Measurements from ENCODE around the gene PTPN4. TPM values are rescaled to one million over a fixed set of nuclear protein-coding genes. Genes with fewer than 3 reads are reported as not detected.

Gene PTPN4
- total RNA-seq, 1 experiment from 2014 or later: 52.4 TPM

DNA sequence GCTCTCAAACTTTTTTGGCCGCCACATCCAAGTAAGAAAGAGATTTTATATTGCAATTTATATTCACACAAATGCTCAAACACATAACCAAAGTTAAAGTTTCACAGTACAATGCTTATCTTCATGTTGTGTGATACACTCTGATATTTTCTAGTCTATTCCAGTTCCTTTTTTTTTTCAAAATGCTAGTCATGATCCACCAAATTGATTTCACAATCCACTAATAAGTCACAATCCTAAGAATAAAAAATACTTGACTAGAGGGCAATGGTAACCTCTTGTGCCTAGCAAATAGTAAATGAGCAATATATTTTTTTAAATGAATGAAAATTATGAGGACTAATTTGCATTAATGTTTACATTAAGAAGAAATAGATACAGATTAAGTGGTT is 5.8 kb upstream of the PTPN4 start:
- no peak for DNase-seq
- intact Hi-C loops (cut with micrococcal nuclease; ENCODE audit: unreplicated experiment): loop anchor here (1.0 to 10.0 kb wide), 3 partner anchors 69 to 421 kb away; partner anchors contain the start of gene EPB41L5
- Mint-ChIP-seq H3K4me3 (ENCODE audit: low read depth, unreplicated experiment) (no peak overlapping the region), H3K27me3 (ENCODE audit: unreplicated experiment) (no peaks in the 10 kb centered on the region), H3K36me3 (ENCODE audit: insufficient read depth, unreplicated experiment) (no peaks in the 10 kb centered on the region), H3K4me1 (ENCODE audit: low read depth, unreplicated experiment) (peaks cover 25% of the 10 kb centered on the region), H3K27ac (ENCODE audit: unreplicated experiment) (no peak overlapping the region), H3K9me3 (ENCODE audit: low read depth, unreplicated experiment) (no peaks in the 10 kb centered on the region)
- no TSS peak for BruUV-seq (replicated peaks)
- TF ChIP-seq, protein P1, sequence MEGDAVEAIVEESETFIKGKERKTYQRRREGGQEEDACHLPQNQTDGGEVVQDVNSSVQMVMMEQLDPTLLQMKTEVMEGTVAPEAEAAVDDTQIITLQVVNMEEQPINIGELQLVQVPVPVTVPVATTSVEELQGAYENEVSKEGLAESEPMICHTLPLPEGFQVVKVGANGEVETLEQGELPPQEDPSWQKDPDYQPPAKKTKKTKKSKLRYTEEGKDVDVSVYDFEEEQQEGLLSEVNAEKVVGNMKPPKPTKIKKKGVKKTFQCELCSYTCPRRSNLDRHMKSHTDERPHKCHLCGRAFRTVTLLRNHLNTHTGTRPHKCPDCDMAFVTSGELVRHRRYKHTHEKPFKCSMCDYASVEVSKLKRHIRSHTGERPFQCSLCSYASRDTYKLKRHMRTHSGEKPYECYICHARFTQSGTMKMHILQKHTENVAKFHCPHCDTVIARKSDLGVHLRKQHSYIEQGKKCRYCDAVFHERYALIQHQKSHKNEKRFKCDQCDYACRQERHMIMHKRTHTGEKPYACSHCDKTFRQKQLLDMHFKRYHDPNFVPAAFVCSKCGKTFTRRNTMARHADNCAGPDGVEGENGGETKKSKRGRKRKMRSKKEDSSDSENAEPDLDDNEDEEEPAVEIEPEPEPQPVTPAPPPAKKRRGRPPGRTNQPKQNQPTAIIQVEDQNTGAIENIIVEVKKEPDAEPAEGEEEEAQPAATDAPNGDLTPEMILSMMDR (IDR thresholded peaks at IDR 0.05; ENCODE audit: unreplicated experiment): no peak
- CTCF ChIA-PET: interaction anchor here (1.7 kb wide), 1 partner anchor 69 kb away, joined by 16 read pairs; no protein-coding TSS in a partner anchor

DNA sequence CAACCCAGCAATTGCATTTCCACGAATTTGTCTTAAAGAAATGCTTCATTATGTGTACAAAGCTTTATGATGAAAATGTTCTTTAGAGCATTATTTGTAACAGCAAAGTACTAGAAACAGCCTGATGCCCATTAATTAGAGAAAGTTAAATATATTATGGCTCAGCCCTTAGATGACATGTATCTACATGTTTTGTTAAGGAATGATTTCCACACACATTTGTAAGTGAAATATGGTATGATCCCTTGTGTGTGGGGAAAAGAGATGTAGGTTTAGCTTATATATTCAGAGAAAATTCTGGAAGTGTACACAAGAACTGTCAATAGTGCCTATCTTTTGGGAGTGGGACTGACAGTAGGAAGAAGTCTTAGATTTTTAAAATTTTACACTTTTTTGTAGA is 3.8 kb upstream of the PTPN4 start:
- Mint-ChIP-seq H3K27me3 (ENCODE audit: unreplicated experiment) (no peaks in the 10 kb centered on the region), H3K4me3 (ENCODE audit: low read depth, unreplicated experiment) (no peak overlapping the region), H3K4me1 (ENCODE audit: low read depth, unreplicated experiment) (peaks cover 17% of the 10 kb centered on the region), H3K27ac (ENCODE audit: unreplicated experiment) (no peak overlapping the region), H3K36me3 (ENCODE audit: insufficient read depth, unreplicated experiment) (peaks cover 19% of the 10 kb centered on the region), H3K9me3 (ENCODE audit: low read depth, unreplicated experiment) (no peaks in the 10 kb centered on the region)
- CTCF ChIA-PET: no interaction called here
- BruUV-seq (replicated peaks): no TSS peak
- intact Hi-C loops (cut with micrococcal nuclease; ENCODE audit: unreplicated experiment): loop anchor here (10.0 kb wide), 1 partner anchor 259 kb away; the partner anchor contains the start of gene EPB41L5
- TF ChIP-seq, protein P1 (IDR thresholded peaks at IDR 0.05; ENCODE audit: unreplicated experiment): no peak
- no peak for DNase-seq

DNA sequence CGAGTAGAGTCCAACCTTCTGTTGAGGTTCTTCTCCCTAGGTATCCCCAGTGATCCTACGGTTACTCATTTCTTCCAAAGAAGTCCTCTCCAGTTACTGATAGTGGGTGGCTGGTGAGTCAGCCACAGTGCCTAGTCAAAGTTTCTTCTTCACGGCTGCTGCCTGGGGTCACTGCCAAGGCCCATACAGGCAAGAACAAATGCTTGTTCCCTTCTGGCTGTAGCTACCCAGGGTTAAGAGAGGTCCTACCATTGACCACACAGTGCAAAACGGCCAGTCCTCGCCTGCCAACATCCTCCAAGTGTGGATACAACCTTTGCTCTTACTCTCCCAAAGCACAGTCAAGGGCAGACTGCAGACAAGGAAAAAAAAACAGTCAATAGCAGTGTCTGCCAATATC is 2.9 kb upstream of the PTPN4 start:
- Mint-ChIP-seq H3K9me3 (ENCODE audit: low read depth, unreplicated experiment) (no peaks in the 10 kb centered on the region), H3K4me3 (ENCODE audit: low read depth, unreplicated experiment) (no peak overlapping the region), H3K27ac (ENCODE audit: unreplicated experiment) (no peak overlapping the region), H3K4me1 (ENCODE audit: low read depth, unreplicated experiment) (peaks cover 10% of the 10 kb centered on the region), H3K27me3 (ENCODE audit: unreplicated experiment) (no peaks in the 10 kb centered on the region), H3K36me3 (ENCODE audit: insufficient read depth, unreplicated experiment) (peaks cover 26% of the 10 kb centered on the region)
- intact Hi-C loops (cut with micrococcal nuclease; ENCODE audit: unreplicated experiment): loop anchor here (10.0 kb wide), 1 partner anchor 258 kb away; the partner anchor contains the start of gene EPB41L5
- BruUV-seq (replicated peaks): no TSS peak
- no peak for DNase-seq
- CTCF ChIA-PET: no interaction called here
- TF ChIP-seq, protein P1 (IDR thresholded peaks at IDR 0.05; ENCODE audit: unreplicated experiment): no peak

DNA sequence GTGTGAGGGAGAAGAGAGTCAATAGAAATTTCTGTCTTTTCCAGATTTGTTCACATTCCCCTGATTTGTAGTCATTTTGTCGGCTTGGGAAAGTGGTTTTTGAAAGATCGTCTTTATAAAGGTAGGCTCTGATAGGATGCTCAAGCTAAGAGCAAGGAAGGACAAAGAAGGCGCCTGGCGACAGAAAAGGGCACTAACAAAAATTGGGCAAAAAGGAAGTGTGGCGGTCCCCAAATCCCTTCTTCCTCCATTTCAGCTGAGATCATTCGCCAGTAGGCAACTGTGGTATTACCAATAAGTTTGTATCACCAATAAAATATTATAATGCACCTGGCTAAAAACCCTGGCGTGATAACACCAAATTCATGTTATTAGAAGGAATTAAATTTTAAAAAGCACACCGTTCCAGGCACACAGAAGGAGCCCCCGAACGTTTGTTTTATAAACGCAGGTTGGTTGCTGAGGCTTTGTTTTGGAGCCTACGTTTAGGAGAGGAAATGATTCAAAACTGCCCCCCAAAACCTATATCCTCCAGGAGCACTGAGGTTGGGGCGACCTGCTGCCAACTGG is 756 bp upstream of the PTPN4 start:
- no peaks in the 10 kb centered on the region for H3K9me3 Mint-ChIP-seq (ENCODE audit: low read depth, unreplicated experiment)
- intact Hi-C loops (cut with micrococcal nuclease; ENCODE audit: unreplicated experiment): loop anchor here (10.0 kb wide), 1 partner anchor 256 kb away; the partner anchor contains the start of gene EPB41L5
- TF ChIP-seq, protein P1 (IDR thresholded peaks at IDR 0.05; ENCODE audit: unreplicated experiment): no peak
- no peak for DNase-seq
- peak overlapping the region; percentile 90 for H3K4me3 Mint-ChIP-seq (ENCODE audit: low read depth, unreplicated experiment)
- peak overlapping the region; percentile 85 for H3K27ac Mint-ChIP-seq (ENCODE audit: unreplicated experiment)
- CTCF ChIA-PET: interaction anchor here (1.0 to 1.4 kb wide), 2 partner anchors 11 to 65 kb away, joined by 3 to 4 read pairs; no protein-coding TSS in a partner anchor
- BruUV-seq (replicated peaks): TSS peak; percentile 55
- peaks cover 9% of the 10 kb centered on the region for H3K4me1 Mint-ChIP-seq (ENCODE audit: low read depth, unreplicated experiment)
- peaks cover 26% of the 10 kb centered on the region for H3K36me3 Mint-ChIP-seq (ENCODE audit: insufficient read depth, unreplicated experiment)
- H3K27me3 Mint-ChIP-seq (ENCODE audit: unreplicated experiment): no peaks in the 10 kb centered on the region

Measured in Calu3 (cell line).